Neuron (in vitro differentiated cells): ENCODE data around the gene DSCAML1.

Experiments used
- H2AFZ ChIP-seq: one replicate; pipeline ENCODE4 v1.6.1; 2013; ENCODE audit warnings: low read depth, mild to moderate bottlenecking, inconsistent platforms, low read length, moderate library complexity
- H3K27me3 ChIP-seq: one replicate; pipeline ENCODE4 v1.6.1; 2013; ENCODE audit warnings: low read length; ENCODE audit not compliant: insufficient read depth
- H3K36me3 ChIP-seq: one replicate; pipeline ENCODE4 v1.6.1; 2013; ENCODE audit warnings: low read length; ENCODE audit not compliant: insufficient read depth
- H3K4me1 ChIP-seq: one replicate; pipeline ENCODE4 v1.6.1; 2013; ENCODE audit warnings: low read length; ENCODE audit not compliant: insufficient read depth
- H3K4me3 ChIP-seq: 2 replicates; pipeline ENCODE4 v1.5.1; 2013; ENCODE audit warnings: mild to moderate bottlenecking, low read length, moderate library complexity
- H3K9me3 ChIP-seq: one replicate; pipeline ENCODE4 v1.6.1; 2013; ENCODE audit warnings: low read length

The DSCAML1 gene

DNA sequence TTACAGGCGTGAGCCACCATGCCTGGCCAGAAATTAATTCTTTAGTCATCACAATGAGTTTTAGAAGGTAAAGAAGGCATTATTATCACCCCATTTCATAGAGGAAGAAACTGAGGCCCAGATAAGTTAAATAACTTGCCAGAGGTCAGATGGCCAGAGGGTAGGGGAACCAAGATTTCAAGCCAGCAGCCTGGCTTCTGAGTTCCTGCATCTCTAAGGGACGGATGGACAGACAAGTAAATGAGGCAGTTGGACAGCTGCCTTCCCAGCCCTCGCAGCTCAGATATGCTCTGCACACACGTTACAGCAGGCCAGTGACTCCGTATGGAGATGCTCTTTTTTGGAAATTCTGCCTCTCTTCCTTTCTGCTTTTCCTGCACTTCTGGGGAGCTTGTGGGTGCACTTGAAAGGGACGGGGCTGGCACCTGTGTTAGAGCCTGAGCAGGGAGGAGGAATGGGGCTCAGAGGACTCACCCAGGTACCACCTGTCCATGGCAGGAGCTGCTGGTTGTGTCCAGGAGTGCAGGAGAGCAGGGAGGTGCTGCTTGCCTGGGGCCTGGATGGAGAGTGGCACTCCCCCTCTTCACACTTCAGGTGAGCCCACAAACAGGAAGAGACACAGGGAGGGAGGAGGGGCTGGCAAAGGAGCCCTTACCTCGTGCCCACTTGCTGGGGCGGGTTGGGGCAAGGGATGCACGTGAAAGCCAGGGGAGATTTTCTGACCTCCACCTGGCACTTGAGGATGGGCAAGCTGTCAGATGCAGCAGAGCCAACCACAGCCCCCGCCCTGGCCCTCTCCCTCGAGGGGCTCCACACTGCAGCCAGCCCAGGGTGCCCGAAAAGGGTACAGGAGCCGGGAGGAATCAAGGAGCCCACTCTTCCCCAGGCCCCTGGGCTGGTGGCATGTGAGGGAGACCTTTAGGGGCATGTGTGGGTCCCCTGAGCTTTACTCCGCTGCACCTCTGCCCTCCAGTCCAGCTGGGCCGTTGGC is 30.8 kb upstream of the DSCAML1 start:
- no peaks in the 10 kb centered on the region for H3K9me3 ChIP-seq
- H2AFZ ChIP-seq = no peak overlapping the region
- peaks cover 17% of the 10 kb centered on the region for H3K27me3 ChIP-seq
- H3K4me3 ChIP-seq = no peak overlapping the region
- no peaks in the 10 kb centered on the region for H3K36me3 ChIP-seq
- peaks cover 12% of the 10 kb centered on the region for H3K4me1 ChIP-seq

DNA sequence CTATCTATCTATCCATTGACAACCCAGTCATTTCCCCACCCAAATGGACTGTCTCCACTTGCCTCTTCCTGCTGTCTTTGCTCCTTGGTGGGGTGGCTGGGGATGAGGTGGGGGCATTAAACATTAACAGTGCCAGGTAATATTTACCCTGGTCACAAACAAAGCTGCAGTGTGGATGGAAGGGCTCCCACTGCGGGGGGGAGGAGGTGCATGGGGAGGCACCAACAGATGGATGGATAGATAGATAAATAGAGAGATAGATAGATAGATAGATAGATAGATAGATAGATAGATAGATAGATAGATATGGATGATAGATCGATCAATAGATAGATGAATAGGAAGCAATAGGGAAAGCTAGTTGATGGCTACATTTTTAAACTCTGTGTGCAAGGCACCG is 29.8 kb upstream of the DSCAML1 start:
- H2AFZ ChIP-seq = no peak overlapping the region
- H3K36me3 ChIP-seq = no peaks in the 10 kb centered on the region
- no peak overlapping the region for H3K4me3 ChIP-seq
- H3K27me3 ChIP-seq = peaks cover 20% of the 10 kb centered on the region
- peaks cover 11% of the 10 kb centered on the region for H3K4me1 ChIP-seq
- H3K9me3 ChIP-seq = no peaks in the 10 kb centered on the region

DNA sequence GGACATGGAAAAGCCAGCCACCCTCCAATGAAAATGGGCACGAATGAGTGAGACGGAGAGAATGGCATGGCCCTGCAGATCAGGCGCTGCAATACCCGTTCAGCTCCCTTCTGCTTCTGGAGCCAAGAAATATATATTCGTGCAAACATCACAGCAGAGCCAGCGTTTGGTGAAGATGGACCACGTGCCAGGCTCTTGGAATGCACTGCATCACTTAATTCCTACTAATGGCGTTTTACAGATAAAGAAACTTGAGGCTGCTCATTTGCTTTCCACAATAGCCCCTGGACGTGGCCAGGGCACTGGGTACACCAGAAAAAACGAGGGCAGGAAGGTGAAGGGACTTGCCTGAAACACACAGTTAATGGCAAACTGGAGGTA is 29.2 kb upstream of the DSCAML1 start:
- H3K9me3 ChIP-seq = no peaks in the 10 kb centered on the region
- no peaks in the 10 kb centered on the region for H3K36me3 ChIP-seq
- no peak overlapping the region for H2AFZ ChIP-seq
- peaks cover 5% of the 10 kb centered on the region for H3K4me1 ChIP-seq
- peaks cover 20% of the 10 kb centered on the region for H3K27me3 ChIP-seq
- H3K4me3 ChIP-seq = no peak overlapping the region

DNA sequence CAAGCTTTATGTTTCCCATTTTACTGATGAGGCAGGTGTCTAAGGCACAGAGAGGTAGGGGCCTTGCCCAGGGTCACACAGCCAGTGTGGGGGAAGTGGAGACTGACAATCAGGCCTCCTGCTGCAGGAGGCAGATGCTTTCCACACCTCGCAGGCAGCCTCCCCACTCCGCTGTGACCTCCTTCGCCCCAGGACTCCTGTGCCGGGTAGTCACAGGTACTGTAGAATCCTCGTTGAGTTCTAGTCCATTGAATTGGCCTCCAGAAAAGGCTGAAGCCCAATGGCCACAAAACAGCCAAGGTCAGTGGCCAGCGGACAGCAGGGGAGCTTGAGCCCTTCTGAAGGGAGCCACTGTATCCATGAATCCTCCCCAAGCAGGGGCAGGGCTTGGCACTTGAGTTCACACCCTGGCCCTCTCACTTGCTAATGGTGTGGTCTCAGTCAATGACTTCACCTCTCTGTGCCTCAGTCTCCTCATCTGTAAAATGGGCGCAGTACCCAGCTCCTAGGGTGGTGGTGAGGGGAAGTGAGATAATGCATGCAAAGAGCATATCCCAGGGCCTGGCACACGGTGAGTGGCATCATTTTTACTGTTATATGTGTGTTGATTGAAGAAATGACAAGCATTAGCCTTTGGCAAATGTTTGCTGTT is 28.6 kb upstream of the DSCAML1 start:
- H3K9me3 ChIP-seq = no peaks in the 10 kb centered on the region
- H3K4me1 ChIP-seq = peaks cover 5% of the 10 kb centered on the region
- H3K27me3 ChIP-seq = peaks cover 20% of the 10 kb centered on the region
- H3K36me3 ChIP-seq = no peaks in the 10 kb centered on the region
- no peak overlapping the region for H2AFZ ChIP-seq
- no peak overlapping the region for H3K4me3 ChIP-seq

DNA sequence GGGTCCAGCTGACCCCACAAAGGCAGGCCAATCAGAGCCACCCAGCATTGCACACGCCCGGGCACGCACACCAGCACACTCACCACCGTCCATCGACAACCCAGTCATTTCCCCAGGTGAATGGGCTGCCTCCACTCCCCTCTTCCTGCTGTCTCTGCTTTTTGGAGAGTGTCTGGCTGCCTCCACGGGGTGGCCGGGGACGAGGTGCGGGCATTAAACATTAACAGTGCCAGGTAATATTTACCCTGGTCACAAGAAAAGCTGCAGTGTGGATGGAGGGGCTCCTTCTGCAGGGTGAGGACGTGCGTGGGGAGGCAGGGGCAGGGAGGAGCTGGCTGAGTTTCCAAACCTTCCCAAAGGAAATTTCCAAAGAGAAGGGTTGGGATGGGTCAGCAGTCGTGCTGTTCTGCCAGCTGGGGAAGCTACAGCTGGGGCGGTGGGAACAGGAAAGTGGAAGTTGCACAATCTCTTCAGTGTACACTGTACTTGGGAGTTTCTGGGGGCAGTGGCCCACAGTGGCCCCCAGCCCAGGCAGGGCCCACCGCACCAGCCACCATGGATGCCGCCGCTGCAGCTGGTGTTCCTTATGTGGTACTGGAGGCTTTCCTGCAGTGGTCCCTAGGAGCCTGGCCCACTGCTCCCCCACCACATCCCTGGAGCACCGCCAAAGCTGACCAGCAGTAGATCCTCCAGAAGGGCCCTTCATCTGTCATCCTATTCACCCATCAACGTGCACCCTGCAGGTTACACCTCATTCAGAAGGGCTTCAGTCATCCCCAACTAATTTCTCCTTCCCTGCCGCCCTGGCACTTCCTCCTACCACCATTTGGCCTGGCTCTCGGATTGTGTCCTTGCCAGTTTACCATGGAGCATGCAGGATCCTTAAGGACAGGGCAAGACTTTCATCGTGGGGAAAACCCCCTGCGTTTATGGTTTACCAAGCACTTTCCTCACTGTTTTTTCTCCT is 27.8 kb upstream of the DSCAML1 start, which contains the start of gene FXYD2:
FXYD2 (minus strand) TSS at position 174 of the 967 bp plus-strand sequence; CDS start at position 108, 66 bp downstream.
- no peaks in the 10 kb centered on the region for H3K9me3 ChIP-seq
- peaks cover 20% of the 10 kb centered on the region for H3K27me3 ChIP-seq
- no peak within 1 kb of the TSS for H2AFZ ChIP-seq
- H3K4me3 ChIP-seq = no peak within 1 kb of the TSS
- peaks cover 5% of the 10 kb centered on the region for H3K4me1 ChIP-seq
- H3K36me3 ChIP-seq = no peaks in the 10 kb centered on the region

DNA sequence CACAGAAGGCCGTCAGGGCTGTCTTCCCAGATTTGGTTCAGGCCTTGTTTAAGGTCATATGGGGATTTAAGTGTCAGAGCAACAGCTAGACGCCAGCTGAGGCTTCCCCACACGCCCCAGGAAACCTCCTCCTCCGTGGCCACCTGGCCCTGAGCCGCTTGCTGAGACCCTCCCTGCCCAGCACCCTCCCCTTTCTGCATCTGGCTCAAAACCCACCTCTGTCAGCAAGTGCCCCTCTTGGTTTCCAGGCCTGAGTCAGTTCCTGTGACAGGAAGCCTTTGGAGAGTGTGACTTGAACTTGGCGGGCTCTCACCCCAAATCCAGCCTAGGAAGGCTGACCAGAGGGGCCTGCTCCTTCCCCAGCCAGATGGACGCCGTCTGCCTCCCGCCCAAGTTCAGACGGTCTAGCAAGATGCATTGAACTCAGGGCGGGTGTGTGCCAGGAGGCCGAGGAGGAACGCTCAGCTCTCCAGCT is 27.0 kb upstream of the DSCAML1 start:
- no peak overlapping the region for H3K4me3 ChIP-seq
- no peaks in the 10 kb centered on the region for H3K36me3 ChIP-seq
- H3K9me3 ChIP-seq = no peaks in the 10 kb centered on the region

DNA sequence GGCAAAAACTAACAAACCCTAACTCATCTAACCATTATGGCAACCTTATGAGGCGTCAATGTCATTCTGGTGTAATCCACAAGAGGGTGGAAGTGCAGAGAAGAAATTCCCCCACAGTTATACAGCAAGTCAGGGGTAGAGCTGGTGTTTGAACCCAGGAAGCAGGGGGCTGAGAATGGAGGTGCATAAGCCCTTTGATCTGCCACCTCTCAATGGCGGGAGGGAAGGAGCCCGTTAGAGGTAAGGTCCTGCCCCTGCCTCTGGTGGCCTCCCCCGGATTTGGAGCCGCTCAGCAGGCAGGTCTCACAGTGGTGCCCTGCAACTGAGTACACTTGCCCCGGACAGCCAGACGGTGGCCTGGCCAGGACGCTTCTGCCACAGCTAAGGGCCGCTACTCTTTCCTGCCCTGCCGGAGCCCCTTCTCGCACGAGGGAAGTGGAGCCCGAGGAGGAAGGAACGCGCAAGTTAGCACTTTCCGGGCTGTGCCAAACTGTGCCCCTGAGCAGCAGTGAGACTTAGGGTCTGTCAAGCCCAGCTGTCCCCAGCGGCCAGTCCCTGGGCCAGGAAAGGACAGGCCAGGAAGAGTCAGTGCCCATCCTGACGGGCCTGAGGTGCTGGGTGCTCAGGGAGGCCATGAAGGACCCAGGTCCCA is 26.4 kb upstream of the DSCAML1 start:
- Histone ChIP-seq H3K4me3 (no peak overlapping the region), H3K4me1 (no peaks in the 10 kb centered on the region), H3K9me3 (no peaks in the 10 kb centered on the region), H3K36me3 (no peaks in the 10 kb centered on the region), H3K27me3 (peaks cover 20% of the 10 kb centered on the region), H2AFZ (no peak overlapping the region)

More for the DNA sequence above, 27.0 kb upstream of the DSCAML1 start:
- Histone ChIP-seq H3K27me3 (peaks cover 20% of the 10 kb centered on the region), H3K4me1 (peaks cover 3% of the 10 kb centered on the region), H2AFZ (no peak overlapping the region)

DNA sequence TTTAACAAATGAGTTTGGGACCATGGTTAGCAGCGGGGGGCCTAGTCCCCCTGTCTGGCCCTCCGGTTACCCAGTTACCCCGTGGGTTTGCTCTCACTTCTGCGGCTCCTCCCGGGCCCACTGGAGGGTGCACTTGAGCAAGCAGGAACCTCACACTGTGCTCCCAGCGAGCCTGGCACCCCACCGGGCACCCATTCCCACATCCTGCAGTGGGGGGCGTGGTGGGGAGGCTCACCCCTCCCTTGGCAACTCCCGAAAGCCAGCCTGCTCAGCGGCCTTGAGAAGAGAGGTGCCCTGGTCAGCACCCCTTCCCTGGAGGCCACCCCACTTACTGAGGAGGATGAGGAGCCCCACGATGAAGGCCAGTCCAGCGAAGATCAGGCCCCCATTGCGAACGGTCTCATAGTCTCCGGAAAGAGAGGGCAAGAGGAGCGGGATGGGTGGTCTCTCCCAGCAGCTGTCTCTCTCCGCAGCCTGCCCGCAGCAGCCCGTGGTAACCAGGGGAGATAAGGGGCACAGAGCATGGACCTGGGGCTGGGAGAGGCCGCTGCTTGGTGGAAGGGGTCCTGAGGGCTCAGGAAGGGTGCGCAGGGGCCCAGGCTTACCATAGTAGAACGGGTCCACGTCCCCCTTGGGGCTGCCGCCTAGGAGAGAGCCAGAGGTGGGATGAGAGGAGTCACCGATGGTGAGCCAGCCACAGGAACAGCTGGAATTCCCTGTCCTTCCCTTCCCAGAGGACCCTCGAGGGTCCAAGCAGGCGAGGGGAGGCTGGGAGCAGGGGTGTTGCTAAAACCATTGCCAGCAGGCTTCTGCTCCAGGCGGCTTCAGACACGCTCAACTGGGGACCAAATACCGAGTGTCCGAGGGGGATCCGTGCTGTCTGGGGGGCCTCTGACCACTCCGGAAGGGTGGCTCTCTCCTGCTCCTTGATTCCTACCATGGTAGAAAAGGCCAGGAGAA is 25.3 kb upstream of the DSCAML1 start:
- peaks cover 20% of the 10 kb centered on the region for H3K27me3 ChIP-seq

DNA sequence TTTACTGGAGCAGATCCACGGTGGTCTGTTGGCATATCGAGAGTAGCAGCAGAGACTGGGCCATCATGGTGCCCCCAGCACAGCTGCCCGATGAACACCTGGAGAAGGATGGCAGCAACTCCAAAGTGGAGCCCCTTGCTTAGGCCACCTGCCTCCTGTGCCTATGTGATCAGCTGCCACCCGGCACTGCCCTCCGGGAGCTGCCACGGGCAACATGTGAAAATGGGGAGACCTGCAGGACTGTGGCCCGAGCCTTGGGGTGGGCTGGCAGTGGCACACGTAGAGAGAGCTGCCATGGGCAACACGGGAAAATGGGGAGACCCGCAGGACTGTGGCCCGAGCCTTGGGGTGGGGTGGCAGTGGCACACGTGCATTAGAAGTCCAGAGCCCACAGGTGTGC is 24.4 kb upstream of the DSCAML1 start:
- Histone ChIP-seq H3K4me3 (no peak overlapping the region), H2AFZ (no peak overlapping the region), H3K9me3 (no peaks in the 10 kb centered on the region), H3K36me3 (no peaks in the 10 kb centered on the region), H3K27me3 (peaks cover 20% of the 10 kb centered on the region), H3K4me1 (peaks cover 9% of the 10 kb centered on the region)

More for the DNA sequence above, 25.3 kb upstream of the DSCAML1 start:
- no peak overlapping the region for H3K4me3 ChIP-seq
- no peaks in the 10 kb centered on the region for H3K9me3 ChIP-seq
- no peak overlapping the region for H2AFZ ChIP-seq
- H3K36me3 ChIP-seq = no peaks in the 10 kb centered on the region
- peaks cover 3% of the 10 kb centered on the region for H3K4me1 ChIP-seq

DNA sequence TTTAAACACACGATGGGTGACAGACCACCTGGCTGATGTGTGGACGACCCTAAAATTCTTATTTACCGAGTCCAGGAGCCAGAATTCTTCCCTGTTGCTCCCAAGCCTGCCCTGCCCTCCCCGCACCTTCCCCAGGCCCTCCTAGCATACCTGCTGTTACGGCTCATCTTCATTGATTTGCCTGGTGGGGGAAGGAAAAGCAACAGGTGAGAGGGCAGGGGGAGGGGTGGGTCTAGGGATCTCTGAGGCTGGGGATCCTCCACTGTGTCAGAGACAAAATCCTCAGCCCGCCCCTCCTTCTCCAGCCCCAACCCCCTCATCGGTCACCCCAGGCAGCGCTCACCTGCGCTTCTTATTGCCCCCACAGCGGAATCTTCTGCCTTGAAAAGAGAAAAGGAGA is 23.5 kb upstream of the DSCAML1 start:
- Histone ChIP-seq H3K27me3 (peaks cover 20% of the 10 kb centered on the region), H3K4me1 (peaks cover 18% of the 10 kb centered on the region), H3K9me3 (no peaks in the 10 kb centered on the region), H3K36me3 (no peaks in the 10 kb centered on the region), H3K4me3 (no peak overlapping the region), H2AFZ (no peak overlapping the region)

DNA sequence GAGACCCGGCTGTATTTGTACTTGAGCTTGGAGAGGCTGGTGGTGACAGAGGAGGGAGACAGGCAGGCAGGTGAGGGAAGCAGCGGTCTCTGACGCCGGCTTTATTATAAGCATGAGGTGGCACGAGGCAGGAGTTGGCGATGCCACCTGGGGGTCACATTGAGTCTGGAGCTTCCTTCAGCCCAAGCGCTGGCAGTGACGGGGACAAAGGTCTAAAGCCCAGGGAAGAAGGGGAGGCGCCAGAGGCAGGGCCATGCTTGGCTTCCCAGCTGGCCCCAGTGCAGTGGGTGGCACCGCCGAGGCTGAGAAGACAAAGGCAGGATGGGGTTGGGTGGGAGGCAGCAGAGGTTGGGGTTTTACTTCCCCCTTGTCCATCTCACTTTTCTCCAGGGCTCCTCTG is 23.1 kb upstream of the DSCAML1 start:
- Histone ChIP-seq H3K9me3 (no peaks in the 10 kb centered on the region), H3K4me1 (peaks cover 23% of the 10 kb centered on the region), H3K4me3 (no peak overlapping the region), H3K36me3 (no peaks in the 10 kb centered on the region), H3K27me3 (peaks cover 20% of the 10 kb centered on the region), H2AFZ (no peak overlapping the region)
